ENCODE data around the gene LIPT1.
"Not testable (repeated sequence)": the region's sequence is repeated elsewhere in the genome, so short reads cannot be mapped to it uniquely, and the experiment has no call there.

Gene LIPT1

GRCh38 chr2:99187011-99187410 is 32.2 kb downstream of the LIPT1 start:
- CTCF ChIA-PET = no interaction called here
- no peak overlapping the region for H3K27ac ChIP-seq
- POLR2A ChIA-PET (ENCODE audit: low non-redundant PET) = no interaction called here
- TF ChIP-seq CTCF (conservative IDR thresholded peaks at IDR 0.05; ENCODE audit: low read depth) = no peak
- no peak for DNase-seq (ENCODE audit: low spot score)

GRCh38 chr2:99188357-99188756 is 33.6 kb downstream of the LIPT1 start:
- no peak overlapping the region for H3K27ac ChIP-seq
- DNase-seq (ENCODE audit: low spot score) = no peak
- TF ChIP-seq CTCF (conservative IDR thresholded peaks at IDR 0.05; ENCODE audit: low read depth) = no peak
- ChIA-PET POLR2A (ENCODE audit: low non-redundant PET) (no interaction called here), CTCF (no interaction called here)

- no peak for DNase-seq (ENCODE audit: low spot score)
- POLR2A ChIA-PET (ENCODE audit: low non-redundant PET) = no interaction called here
- no peak for TF ChIP-seq CTCF (conservative IDR thresholded peaks at IDR 0.05; ENCODE audit: low read depth)
- CTCF ChIA-PET = interaction anchor here (0.6 kb wide), 1 partner anchor 146 kb away, joined by 4 read pairs; the partner anchor contains the start of gene EIF5B
- no peak overlapping the region for H3K27ac ChIP-seq
Measured at GRCh38 chr2:99190548-99190947, 35.8 kb downstream of the LIPT1 start.

- CTCF ChIA-PET; H3K27ac ChIP-seq; DNase-seq (ENCODE audit: low spot score); POLR2A ChIA-PET (ENCODE audit: low non-redundant PET): not testable (repeated sequence)
Measured at GRCh38 chr2:99192364-99192763, 37.6 kb downstream of the LIPT1 start.

- DNase-seq (ENCODE audit: low spot score) = no peak
- no peak for TF ChIP-seq CTCF (conservative IDR thresholded peaks at IDR 0.05; ENCODE audit: low read depth)
- POLR2A ChIA-PET (ENCODE audit: low non-redundant PET) = no interaction called here
- H3K27ac ChIP-seq = no peak overlapping the region
- CTCF ChIA-PET = no interaction called here
Measured at GRCh38 chr2:99198103-99198841, 43.5 kb downstream of the LIPT1 start.

- ChIA-PET POLR2A (ENCODE audit: low non-redundant PET) (no interaction called here), CTCF (interaction anchor here (0.6 kb wide), 2 partner anchors 64 to 1053 kb away, joined by 3 to 4 read pairs; no protein-coding TSS in a partner anchor)
- no peak for TF ChIP-seq CTCF (conservative IDR thresholded peaks at IDR 0.05; ENCODE audit: low read depth)
- no peak overlapping the region for H3K27ac ChIP-seq
- DNase-seq (ENCODE audit: low spot score) = no peak
Measured at GRCh38 chr2:99200076-99200800, 45.5 kb downstream of the LIPT1 start.

Measured in RWPE1 (cell line).